NCI-H2107 treated with DMSO at 0.1 percent for 48 hours (cell line): ENCODE measurements around the gene DYNLT1.
"Not testable (repeated sequence)": the region's sequence is repeated elsewhere in the genome, so short reads cannot be mapped to it uniquely, and the experiment has no call there.

Experiments used
- DNase-seq: peaks from one replicate; lab custom pipeline; 2025; ENCODE audit not compliant: unreplicated experiment; lab: John Stamatoyannopoulos, UW

Gene DYNLT1

DNA sequence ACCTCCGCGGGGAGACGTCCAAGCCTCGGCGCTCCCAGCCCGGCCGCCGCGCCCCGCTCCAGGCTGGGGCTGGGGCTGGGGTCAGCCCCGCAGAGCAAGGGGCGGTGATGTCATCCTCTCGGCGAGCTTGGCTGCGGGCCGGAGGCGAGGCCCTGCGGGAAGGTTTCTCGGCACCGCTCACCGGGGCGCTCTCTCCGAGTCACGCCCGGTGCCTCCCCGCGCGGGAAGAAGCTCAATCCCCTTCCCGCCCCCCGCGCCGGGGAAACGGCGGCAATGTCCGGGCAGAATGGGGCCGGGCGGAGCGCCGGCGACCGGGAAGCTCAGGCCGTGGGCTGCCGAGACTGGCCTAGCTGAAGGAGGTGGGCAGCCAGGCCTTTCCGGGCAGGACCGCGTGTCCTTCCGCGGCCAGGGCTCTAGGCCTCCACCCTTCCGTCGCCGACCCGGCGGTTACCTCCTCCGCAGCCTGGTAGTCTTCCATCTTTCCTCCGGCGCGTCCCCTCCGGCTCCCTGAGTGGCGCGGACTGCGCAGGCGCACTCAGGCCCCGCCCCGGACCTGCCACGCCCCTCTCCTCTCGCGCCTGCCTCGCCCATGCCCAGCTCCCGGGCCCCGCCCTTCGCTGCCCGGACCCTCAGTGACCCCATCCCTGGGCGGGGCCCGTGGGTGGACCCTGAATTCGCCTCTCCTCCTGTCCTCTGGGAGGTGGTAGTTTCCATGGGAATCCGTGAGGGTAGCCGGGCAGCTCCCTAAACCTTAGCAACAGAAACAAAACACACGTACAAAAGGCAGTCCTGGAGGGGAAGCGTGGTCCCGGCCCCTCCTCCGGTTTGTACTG lies at the start of gene DYNLT1:
Gene DYNLT1 (minus strand): TSS at position 513 of the 833 bp plus-strand sequence. CDS start 35 bp downstream, at position 478.
- DNase-seq = peak; percentile 94

DNA sequence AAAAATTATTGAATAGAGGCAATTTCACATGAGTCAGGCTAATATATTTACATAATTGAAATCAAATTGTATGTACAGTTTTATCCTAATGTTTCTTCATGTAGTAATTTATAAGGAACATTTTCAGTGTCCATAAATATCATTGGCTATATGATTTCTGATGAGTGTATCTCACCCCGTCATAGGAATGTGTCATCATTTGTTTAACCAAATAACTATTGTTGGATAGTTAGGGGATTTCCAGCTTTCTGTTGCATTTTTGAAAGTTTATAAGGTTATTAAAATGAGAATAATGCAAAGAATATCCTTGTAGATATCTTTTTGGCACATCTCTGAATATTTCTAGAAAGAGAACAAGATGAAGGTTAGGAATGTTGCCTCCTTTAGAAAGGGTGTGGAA lies 44.3 kb upstream of the DYNLT1 start:
- no peak for DNase-seq

DNA sequence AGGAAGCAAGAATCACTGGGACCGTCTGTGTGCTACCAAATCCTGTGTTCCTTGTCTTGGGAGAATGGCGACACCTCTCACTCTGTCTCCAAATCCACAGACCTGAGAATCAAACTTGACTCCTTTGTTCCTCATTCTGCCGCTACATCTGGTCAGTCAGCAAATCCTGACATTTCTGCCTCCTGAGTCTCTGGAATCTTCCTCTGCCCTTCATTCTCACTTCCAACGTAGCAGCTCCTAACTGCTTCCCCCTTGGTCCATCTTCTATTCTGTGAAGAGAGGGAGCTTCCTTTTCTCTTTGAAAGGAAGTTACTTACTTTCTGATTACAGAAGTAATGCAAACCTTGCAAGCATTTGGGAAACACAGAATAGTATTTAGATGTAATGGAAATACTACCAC lies 43.0 kb upstream of the DYNLT1 start:
- no peak for DNase-seq

DNA sequence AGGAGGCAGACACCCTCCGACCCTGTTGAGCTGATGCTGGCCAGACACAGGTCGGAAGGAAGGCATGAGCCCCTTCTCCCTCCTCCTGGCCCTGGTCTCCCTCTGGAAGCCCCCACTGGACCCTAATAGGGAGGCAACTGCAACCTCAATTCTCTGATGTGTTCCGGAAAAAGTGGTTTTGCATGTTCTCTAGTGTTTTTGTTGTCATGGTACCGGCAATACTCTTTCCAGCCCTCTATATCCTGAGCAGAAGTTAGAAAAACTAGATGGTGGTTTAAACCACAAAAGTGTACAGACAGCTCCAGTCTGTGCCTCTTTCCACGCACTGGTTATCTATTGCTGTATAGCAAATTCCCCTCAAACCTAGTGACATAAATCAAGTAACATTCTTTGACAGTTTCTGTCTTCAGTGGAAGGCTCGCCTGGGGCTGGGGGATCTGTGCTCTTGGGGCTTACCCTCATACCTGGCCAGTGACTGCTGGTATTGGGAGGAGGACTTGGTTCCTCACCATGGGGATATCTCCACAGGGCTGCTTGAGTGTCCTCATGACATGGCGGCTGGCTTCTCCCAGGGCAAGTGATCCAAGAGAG lies 42.3 kb upstream of the DYNLT1 start:
- no peak for DNase-seq

DNA sequence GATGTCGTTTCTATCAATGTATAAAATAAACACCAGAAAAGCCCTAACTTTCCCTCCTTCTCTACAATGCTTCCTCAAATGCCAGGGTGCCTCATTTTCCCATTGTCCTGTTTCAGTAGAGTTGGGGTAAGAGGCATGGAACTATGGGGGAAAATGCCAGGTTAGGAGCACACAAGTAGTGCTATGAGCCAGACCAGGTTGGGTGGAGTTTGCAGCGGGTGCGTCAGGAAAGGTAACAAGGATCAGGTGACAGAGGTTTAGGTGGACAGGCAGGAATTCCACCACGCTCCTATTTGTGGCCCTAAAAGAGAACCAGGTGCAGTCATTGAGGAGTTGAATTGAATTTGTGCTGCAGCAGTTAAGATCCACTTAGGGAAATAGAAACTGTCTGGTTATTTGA lies 41.8 kb upstream of the DYNLT1 start:
- peak; percentile 92 for DNase-seq

DNA sequence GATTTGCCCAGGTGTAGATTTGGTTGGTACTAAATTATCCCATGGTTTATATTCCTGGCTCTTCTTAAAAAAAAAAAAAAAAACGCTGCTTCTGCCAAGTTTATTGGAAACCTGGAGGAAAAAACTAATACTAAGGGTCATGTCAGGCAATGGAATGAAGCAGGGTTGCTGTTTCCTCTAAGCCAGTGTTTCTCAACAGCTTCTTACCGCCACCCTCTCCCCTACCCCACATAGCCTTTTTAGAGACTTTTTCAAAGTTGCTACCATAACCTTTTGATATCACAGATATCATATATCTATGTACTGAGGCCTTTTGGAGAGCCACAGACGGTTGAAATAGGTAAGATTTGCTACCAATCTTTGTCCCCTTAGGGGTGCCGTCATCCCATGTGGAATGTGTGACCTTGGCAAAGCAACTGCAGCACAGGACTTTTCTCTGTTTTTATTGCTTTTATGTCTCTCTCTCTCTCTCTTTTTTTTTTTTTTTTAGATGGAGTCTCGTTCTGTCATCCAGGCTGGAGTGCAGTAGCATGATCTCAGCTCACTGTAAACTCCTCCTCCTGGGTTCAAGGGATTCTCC lies 40.3 kb upstream of the DYNLT1 start:
- no peak for DNase-seq

DNA sequence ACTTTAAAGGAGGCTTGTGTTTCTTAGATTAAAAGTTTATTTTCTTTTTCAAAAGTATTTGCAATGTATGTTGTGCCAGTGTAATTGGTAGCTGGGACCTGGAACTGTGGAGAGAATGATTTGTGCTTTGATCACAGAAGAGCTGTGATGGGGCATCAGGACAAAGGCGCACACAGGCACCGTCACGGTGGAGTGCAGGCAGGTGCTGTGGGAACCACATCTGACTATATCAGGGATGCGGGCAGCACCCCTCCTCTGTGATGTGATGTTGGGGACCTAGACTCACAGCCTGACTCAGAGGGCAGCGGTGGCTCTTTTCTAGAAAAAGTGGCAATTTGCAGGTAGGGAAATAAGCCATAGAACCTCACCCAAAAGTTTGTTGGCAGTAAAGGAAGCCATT lies 39.8 kb upstream of the DYNLT1 start:
- peak; percentile 31 for DNase-seq

DNA sequence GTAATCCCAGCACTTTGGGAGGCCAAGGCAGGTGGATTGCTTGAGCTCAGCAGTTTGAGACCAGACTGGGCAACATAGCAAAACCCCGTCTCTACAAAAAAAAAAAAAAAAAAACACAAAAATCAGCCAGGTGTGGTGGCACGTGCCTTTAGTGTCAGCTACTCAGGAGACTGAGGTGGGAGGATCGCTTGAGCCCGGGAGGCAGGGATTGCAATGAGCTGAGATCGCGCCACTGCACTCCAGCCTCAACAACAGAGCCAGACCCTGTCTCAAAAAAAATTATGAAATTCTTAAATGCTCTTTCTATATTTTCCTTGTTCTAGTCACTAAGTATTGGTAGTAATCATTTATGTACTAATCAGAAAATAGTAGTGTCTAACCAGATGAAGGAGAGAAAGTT lies 35.9 kb upstream of the DYNLT1 start:
- DNase-seq = no peak

DNA sequence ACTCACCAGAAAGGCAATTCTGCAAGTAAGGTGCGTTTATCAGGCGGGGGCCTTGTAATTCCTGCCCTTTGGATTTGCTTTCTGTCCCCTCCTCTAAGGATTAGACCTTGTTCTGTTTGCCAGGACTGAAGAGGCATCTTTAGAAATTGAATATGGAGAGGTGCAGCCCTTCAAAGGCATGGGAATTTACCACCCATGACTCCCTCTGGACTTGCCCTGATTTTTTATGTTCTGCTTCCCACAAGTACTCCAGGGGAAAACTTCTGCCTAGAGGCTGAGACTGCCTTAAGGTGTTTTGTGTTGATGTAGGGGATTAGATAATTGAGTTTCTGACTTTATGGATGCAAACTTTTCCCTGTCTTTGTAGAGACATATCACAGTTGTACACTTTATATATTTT lies 35.5 kb upstream of the DYNLT1 start:
- no peak for DNase-seq

DNA sequence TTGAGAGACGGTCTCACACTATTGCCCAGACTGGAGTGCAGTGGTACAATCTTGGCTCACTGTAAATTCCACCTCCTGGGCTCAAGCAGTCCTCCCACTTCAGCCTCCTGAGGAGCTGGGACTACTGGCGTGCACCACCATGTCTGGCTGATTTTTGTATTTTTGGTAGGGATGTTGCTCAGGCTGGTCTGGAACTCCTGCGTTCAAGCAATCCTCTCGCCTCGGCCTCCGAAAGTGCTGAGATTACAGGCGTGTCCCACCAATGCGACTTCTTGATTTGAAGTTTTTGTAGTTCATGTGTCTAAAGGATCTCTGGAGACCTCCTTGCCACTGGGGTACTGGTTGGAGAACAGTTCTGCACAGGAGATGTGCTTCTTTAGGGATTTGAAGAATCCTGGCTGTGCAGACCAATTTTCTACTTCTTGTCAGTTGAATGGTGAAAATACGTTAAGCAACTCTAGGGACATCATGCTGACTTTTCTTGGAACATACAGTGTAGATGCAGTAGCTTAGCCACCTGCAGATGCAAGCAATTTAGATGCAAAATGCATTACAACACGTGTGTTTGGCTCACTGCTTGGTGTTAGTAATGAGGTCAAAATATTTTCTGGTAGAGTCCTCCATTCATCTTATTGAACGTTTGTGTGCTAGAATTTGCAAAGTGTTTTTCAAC lies 33.5 kb upstream of the DYNLT1 start:
- no peak for DNase-seq

DNA sequence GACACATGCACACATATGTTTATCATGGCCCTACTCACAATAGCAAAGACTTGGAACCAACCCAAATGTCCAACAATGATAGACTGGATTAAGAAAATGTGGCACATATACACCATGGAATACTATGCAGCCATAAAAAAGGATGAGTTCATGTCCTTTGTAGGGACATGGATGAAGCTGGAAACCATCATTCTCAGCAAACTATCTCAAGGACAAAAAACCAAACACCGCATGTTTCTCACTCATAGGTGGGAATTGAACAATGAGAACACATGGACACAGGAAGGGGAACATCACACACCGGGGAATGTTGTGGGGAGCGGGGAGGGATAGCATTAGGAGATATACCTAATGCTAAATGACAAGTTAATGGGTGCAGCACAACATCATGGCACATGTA lies 32.6 kb upstream of the DYNLT1 start:
- not testable (repeated sequence) for DNase-seq

DNA sequence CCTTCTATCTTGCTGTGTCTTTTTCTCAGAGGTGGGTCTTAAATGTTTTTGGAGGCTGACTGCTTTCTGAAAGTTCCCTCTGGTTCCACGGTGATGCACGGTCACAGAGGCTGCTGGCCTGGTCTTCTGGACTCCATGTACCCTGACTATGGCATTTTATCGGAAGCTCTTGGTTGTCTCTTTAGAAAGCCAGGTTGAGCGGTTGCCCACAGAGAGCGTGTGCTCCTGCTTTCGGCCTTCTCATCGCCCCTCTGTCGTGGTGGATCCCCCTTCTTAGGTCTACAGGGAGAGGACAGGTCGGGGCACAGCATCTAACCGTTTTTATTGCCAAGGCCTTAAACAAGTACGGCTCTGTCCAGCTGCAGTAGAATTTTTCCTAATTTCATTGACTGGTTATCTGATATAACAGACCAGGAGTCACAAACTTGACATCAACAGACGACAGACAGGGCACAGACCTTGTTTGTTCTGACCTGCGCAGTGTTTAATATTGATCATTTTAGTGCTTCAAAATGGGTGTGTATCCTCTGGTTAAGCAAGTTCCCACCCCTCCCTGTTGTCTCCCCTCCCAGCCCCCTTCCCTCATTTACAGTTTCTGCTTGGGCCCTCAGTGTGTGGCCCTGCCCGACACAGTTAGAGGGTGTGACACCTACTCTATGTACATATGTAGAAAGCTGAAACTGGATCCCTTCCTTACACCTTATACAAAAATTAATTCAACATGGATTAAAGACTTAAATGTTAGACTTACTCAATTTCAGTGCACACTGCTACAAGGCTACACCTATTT lies 30.0 kb upstream of the DYNLT1 start:
- no peak for DNase-seq

DNA sequence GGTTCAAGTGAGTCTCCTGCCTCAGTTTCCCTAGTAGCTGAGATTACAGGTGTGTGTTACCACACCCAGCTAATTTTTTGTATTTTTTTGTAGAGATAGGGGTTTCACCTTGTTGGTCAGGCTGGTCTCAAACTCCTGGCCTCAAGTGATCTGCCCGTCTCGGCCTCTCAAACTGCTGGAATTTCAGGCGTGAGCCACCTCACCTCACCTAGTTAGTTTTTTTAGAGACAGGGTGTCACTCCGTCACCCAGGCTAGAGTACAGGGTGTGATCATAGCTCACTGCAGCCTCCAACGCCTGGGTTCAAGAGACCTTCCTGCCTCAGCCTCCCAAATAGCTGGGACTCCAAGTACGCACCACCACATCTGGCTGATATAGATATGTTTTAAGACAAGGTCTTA lies 28.2 kb upstream of the DYNLT1 start:
- no peak for DNase-seq

DNA sequence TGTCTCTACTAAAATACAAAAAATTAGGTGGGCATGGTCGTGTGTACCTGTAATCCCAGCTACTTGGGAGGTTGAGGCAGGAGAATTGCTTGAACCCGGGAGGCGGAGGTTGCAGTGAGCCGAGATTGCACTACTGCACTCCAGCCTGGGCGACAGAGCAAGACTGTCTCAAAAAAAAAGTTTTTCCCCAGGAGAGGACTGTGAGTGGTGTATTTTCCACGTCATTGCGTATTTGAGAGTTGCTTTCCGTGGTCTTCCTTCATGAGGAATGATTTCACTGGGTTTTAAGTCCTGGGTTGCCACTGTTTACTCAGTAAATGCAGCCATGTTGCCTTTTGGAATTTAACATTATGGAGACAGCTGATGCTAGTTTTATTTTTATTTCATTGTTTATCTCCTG lies 27.6 kb upstream of the DYNLT1 start:
- not testable (repeated sequence) for DNase-seq

DNA sequence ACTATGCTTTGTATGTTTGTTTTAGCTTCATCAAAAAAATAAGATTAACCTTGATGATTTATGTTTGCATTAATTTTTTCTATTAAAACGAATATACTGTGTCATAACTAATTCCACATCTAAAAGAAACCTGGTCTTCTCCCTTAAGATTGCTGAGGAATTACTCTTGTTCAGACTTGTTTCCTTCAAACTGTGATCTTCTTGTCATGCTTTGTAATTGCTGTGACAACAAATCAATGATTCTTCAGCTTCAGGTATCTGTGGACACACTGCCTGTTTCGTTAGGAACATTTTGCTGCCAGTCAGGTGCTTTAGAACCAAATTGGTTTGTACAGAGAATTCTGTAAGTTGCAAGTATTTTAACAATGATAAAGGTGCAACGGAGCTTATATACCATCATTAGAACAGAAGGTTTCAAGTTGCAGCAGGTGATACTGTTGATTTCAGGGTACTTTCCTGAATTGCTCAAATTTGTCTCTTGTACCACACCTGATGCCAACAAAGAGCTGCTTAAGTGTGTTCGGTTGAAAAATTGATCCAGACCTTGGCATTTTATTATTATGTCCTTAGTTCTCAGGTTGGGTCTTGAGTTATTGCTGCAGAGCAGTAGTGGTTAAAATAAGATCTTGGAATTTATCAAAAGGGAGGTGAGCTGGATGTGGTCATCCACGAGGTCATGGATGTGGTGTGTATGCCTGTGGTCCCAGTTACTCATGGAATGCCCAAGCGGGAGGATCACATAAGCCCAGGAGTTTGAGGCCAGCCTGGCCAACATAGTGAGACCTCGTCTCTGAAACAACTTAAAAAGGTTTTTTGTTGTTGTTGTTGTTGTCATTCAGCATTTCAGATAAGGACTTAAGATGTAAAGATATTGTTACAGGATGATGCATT lies 24.8 kb upstream of the DYNLT1 start:
- peak; percentile 50 for DNase-seq

DNA sequence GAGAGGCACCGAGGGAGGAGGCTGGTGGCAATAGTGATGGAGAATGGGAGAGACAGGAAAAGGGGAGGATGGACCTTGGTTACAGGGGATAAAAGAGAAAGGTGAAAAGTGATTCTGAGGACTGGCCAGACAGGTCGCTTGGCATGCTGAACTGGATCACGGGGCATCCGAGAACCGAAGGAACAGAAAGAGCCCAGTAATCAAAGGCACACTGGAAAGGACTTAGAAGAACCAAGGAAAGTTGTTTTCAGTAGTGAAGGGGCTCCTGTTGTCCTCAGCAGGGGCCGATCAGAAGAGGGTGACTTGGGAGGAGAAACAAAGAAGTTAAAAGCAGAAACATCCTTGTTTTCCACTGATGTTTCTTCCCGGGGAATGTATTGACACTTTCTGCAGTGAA lies 24.2 kb upstream of the DYNLT1 start:
- no peak for DNase-seq

DNA sequence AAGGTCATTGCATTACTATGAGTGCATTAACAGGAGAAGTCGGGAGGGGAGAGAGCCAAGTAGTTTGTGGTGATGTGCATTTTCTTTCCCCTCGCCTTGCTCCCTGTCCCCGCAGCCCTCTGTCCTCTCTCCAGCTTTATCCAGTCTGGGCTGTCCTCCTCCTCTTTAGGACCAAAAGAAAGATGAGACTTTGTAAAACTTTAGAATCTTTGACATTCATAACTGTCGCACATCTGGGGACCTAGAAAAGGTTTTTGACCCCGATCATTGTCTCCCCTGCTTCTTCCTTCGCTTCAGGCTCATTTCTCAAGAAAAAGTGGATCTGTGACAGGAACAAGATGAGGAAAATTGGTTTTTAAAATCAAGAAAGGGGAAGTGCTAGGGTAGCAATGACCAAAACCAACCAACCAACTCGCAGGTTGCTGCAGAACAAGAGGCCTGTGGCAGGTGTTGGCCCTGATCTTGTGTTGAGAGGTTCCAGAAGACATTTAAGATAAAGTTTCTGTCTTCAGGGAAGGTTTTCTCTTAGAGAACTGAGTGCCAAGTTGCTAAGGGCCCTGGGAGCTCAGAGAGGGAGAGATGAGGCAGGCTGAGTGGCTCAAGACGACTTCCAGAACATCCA lies 22.9 kb upstream of the DYNLT1 start:
- DNase-seq = no peak

DNA sequence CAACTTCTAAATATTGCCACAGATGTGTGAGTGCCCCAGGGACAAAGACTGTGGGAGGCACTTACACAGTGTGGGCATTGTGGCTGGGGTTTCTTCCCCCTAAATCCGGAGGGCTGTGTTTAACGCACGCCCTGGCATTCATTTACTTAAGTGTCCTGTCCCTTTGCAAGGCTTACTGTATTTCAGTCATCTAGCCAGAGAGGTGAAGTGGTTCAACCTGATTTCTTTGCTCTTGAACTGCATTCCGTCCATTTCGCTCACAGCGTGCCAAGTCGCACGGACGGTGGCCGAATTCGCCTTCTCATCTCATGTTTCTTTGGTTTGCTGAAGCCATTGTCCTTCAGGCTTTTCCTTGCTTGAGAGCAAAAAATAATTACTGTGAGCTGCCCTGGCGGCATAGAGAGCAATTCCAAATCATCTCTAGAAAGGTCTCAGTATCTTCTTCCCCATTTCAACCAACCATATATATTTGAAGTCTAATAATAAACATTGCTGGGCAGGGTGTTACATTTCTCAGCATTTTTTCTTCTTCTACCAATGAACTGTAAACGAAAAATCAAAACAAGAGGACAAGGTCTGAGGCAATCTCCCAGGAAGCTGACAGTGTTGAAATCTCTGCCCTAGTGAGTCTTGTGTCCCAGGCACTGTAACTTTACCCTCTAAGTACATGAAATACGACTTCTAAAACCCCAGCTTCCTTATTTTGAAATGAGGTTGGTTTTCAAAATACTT lies 22.3 kb upstream of the DYNLT1 start:
- peak; percentile 34 for DNase-seq

DNA sequence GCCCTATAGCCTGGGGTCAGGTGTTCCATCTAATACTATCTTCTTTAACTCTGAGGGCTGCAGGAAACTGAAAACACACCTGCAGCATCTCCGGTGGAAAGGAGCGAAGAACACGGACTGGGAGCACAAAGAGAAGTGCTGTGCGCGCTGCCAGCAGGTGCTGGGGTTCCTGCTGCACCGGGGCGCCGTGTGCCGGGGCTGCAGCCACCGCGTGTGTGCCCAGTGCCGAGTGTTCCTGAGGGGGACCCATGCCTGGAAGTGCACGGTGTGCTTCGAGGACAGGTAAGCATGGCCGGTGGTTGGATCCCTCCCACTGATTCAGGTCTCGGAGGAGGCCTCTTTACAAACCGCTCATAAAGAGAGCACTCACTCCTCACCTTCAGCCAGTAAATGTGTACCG lies 20.8 kb upstream of the DYNLT1 start:
- DNase-seq = no peak
